Neuronal stem cell (in vitro differentiated cells): ENCODE measurements around the gene POLA2.

Experiments used
- DNase-seq: peaks from one replicate; pipeline ENCODE4 v3.0.0-alpha.2; 2013; ENCODE audit warnings: low spot score
- H2AFZ ChIP-seq: one replicate; pipeline ENCODE4 v1.6.1; 2013; ENCODE audit warnings: mild to moderate bottlenecking, low read length, inconsistent platforms
- H2AK5ac ChIP-seq: 2 replicates; pipeline ENCODE4 v1.6.1; 2013; ENCODE audit warnings: low read depth, mild to moderate bottlenecking, inconsistent platforms, low read length, moderate library complexity, mixed read lengths
- H2BK120ac ChIP-seq: 2 replicates; pipeline ENCODE4 v1.6.1; 2013; ENCODE audit warnings: low read depth, mild to moderate bottlenecking, inconsistent platforms, low read length, moderate library complexity, mixed read lengths
- H2BK12ac ChIP-seq: one replicate; pipeline ENCODE4 v1.6.1; 2013; ENCODE audit warnings: low read length, inconsistent platforms
- H2BK15ac ChIP-seq: 2 replicates; pipeline ENCODE4 v1.6.1; 2013; ENCODE audit warnings: mild to moderate bottlenecking, low read length, inconsistent platforms, mixed read lengths
- H2BK5ac ChIP-seq: one replicate; pipeline ENCODE4 v1.6.1; 2013; ENCODE audit warnings: inconsistent platforms, mild to moderate bottlenecking, low read length, moderate library complexity
- H3K14ac ChIP-seq: one replicate; pipeline ENCODE4 v1.6.1; 2013; ENCODE audit warnings: low read length, inconsistent platforms
- H3K18ac ChIP-seq: 2 replicates; pipeline ENCODE4 v1.6.1; 2013; ENCODE audit warnings: low read length, inconsistent platforms
- H3K23ac ChIP-seq: 2 replicates; pipeline ENCODE4 v1.6.1; 2013; ENCODE audit warnings: low read depth, mild to moderate bottlenecking, mixed read lengths, low read length, inconsistent platforms; ENCODE audit not compliant: poor library complexity
- H3K27ac ChIP-seq: replicated peaks from 3 replicates; pipeline ENCODE4 v1.5.1; 2013; ENCODE audit warnings: low read length, inconsistent platforms
- H3K27me3 ChIP-seq, 3 experiments: 2 replicates each; pipeline ENCODE4 v1.6.1; 2013; ENCODE audit warnings: low read length in 3 of 3, mild to moderate bottlenecking in 2 of 3, inconsistent platforms in 1 of 3, low read depth in 1 of 3, mixed read lengths in 1 of 3, moderate library complexity in 1 of 3; ENCODE audit not compliant: control insufficient read depth in 3 of 3, insufficient read depth in 3 of 3
- H3K36me3 ChIP-seq, 2 donors: replicated peaks in 1 of 2; 2 replicates each; pipeline ENCODE4 v1.6.1; 2013; ENCODE audit warnings: low read length in 2 of 2; ENCODE audit not compliant: control insufficient read depth in 2 of 2, insufficient read depth in 2 of 2
- H3K4ac ChIP-seq: 2 replicates; pipeline ENCODE4 v1.6.1; 2013; ENCODE audit warnings: inconsistent platforms, mild to moderate bottlenecking, low read length, moderate library complexity
- H3K4me1 ChIP-seq, 2 donors: 1 replicate in 1 of 2; 2 replicates in 1 of 2; pipeline ENCODE4 v1.6.1; 2013; ENCODE audit warnings: low read length in 2 of 2, low read depth in 1 of 2; ENCODE audit not compliant: control insufficient read depth in 2 of 2, insufficient read depth in 1 of 2
- H3K4me2 ChIP-seq: one replicate; pipeline ENCODE4 v1.6.1; 2013; ENCODE audit warnings: mild to moderate bottlenecking, low read length, inconsistent platforms; ENCODE audit not compliant: insufficient read depth, poor library complexity, severe bottlenecking
- H3K4me3 ChIP-seq, 2 donors: 2 replicates each; pipeline ENCODE4 v1.5.1; 2013; ENCODE audit warnings: low read length in 2 of 2, mild to moderate bottlenecking in 2 of 2, inconsistent platforms in 1 of 2, moderate library complexity in 1 of 2
- H3K79me1 ChIP-seq: one replicate; pipeline ENCODE4 v1.6.1; 2013; ENCODE audit warnings: low read depth, mild to moderate bottlenecking, inconsistent platforms, low read length, moderate library complexity
- H3K9ac ChIP-seq: one replicate; pipeline ENCODE4 v1.6.1; 2013; ENCODE audit warnings: mild to moderate bottlenecking, low read depth, low read length, inconsistent platforms; ENCODE audit not compliant: poor library complexity
- H3K9me3 ChIP-seq, 2 donors: replicated peaks in 1 of 2; 2 replicates each; pipeline versions ENCODE3 to v1.6.1; 2013; ENCODE audit warnings: low read length in 2 of 2, mild to moderate bottlenecking in 2 of 2, inconsistent platforms in 1 of 2, low read depth in 1 of 2, mixed read lengths in 1 of 2, moderate library complexity in 1 of 2; ENCODE audit not compliant: control insufficient read depth in 2 of 2, insufficient read depth in 1 of 2
- H4K8ac ChIP-seq: one replicate; pipeline ENCODE4 v1.6.1; 2013; ENCODE audit warnings: low read depth, mild to moderate bottlenecking, inconsistent platforms, low read length, moderate library complexity
- H4K91ac ChIP-seq: one replicate; pipeline ENCODE4 v1.6.1; 2013; ENCODE audit warnings: low read length, low read depth, mild to moderate bottlenecking, inconsistent platforms; ENCODE audit not compliant: poor library complexity
- WGBS, 2 donors: extraction: QIAGEN DNeasy Blood & Tissue Kit; methylation state at CpG; one replicate each; pipeline ENCODE4 v1.1.7; 2013; ENCODE audit warnings: missing lambda C conversion rate in 2 of 2, mixed read lengths in 1 of 2; ENCODE audit not compliant: insufficient read length in 2 of 2, insufficient replicate concordance in 1 of 2; ENCODE audit errors: extremely low coverage in 2 of 2; 5-methylcytosine and 5-hydroxymethylcytosine counted together

Gene POLA2

GRCh38 chr11:65288706-65289536, 27.2 kb downstream of the POLA2 start:
- Histone ChIP-seq H3K4me2 (no peak overlapping the region), H3K14ac (no peak overlapping the region), H2BK120ac (no peak overlapping the region), H3K4me1 (no peaks in the 10 kb centered on the region), H3K23ac (no peak overlapping the region), H3K27ac (no peak overlapping the region), H3K18ac (no peak overlapping the region), H3K79me1 (no peaks in the 10 kb centered on the region), H4K8ac (no peak overlapping the region), H2BK5ac (no peak overlapping the region), H3K36me3 (peaks cover 48 to 99% of the 10 kb centered on the region in 2 donors), H2AK5ac (no peak overlapping the region), H2BK15ac (no peak overlapping the region), H3K9ac (no peak overlapping the region), H4K91ac (no peak overlapping the region), H2BK12ac (no peak overlapping the region), H2AFZ (no peak overlapping the region), H3K4ac (no peak overlapping the region), H3K4me3 (no peak overlapping the region), H3K9me3 (no peaks in the 10 kb centered on the region), H3K27me3 (no peaks in the 10 kb centered on the region)
- WGBS, 2 donors, result no CpG with 5 or more reads among the region's 6 CpGs
- no peak for DNase-seq

GRCh38 chr11:65290448-65291165, 28.8 kb downstream of the POLA2 start:
- no peaks in the 10 kb centered on the region for H3K79me1 ChIP-seq
- H3K18ac ChIP-seq, result no peak overlapping the region
- no CpG with 5 or more reads among the region's 8 CpGs for WGBS, 2 donors
- H3K4me1 ChIP-seq, result no peaks in the 10 kb centered on the region
- no peaks in the 10 kb centered on the region for H3K27me3 ChIP-seq
- H2AK5ac ChIP-seq, result no peak overlapping the region
- no peak overlapping the region for H2BK5ac ChIP-seq
- no peaks in the 10 kb centered on the region for H3K9me3 ChIP-seq
- H2BK12ac ChIP-seq, result no peak overlapping the region
- H3K4me2 ChIP-seq, result no peak overlapping the region
- no peak overlapping the region for H3K27ac ChIP-seq
- no peak overlapping the region for H2BK15ac ChIP-seq
- no peak overlapping the region for H3K4me3 ChIP-seq
- no peak overlapping the region for H4K91ac ChIP-seq
- no peak overlapping the region for H4K8ac ChIP-seq
- H3K9ac ChIP-seq, result no peak overlapping the region
- H2BK120ac ChIP-seq, result no peak overlapping the region
- H3K4ac ChIP-seq, result no peak overlapping the region
- no peak for DNase-seq
- H2AFZ ChIP-seq, result no peak overlapping the region
- H3K23ac ChIP-seq, result no peak overlapping the region
- peaks cover 54 to 99% of the 10 kb centered on the region in 2 donors for H3K36me3 ChIP-seq
- H3K14ac ChIP-seq, result no peak overlapping the region

- WGBS, 2 donors, result no CpG with 5 or more reads among the region's 5 CpGs
- H3K9me3 ChIP-seq, result no peaks in the 10 kb centered on the region
- H3K27me3 ChIP-seq, result no peaks in the 10 kb centered on the region
- H2AK5ac ChIP-seq, result no peak overlapping the region
- no peak overlapping the region for H3K27ac ChIP-seq
- H3K4me3 ChIP-seq, result no peak overlapping the region
- H2BK15ac ChIP-seq, result no peak overlapping the region
- no peak overlapping the region for H3K23ac ChIP-seq
- H2BK120ac ChIP-seq, result no peak overlapping the region
- H3K36me3 ChIP-seq, result peaks cover 58 to 99% of the 10 kb centered on the region in 2 donors
- no peak overlapping the region for H3K4me2 ChIP-seq
- H4K8ac ChIP-seq, result no peak overlapping the region
- no peak overlapping the region for H3K18ac ChIP-seq
- H2BK5ac ChIP-seq, result no peak overlapping the region
- no peak overlapping the region for H3K14ac ChIP-seq
- H3K4me1 ChIP-seq, result no peaks in the 10 kb centered on the region
- no peak for DNase-seq
- H2BK12ac ChIP-seq, result no peak overlapping the region
- no peaks in the 10 kb centered on the region for H3K79me1 ChIP-seq
- no peak overlapping the region for H2AFZ ChIP-seq
- H3K4ac ChIP-seq, result no peak overlapping the region
- H4K91ac ChIP-seq, result no peak overlapping the region
- no peak overlapping the region for H3K9ac ChIP-seq
These were observed 29.9 kb downstream of the POLA2 start for GRCh38 chr11:65291613-65292012.

GRCh38 chr11:65292890-65293289, 31.1 kb downstream of the POLA2 start:
- no CpG with 5 or more reads among the region's 5 CpGs for WGBS, 2 donors
- peaks cover 53 to 99% of the 10 kb centered on the region in 2 donors for H3K36me3 ChIP-seq
- no peak overlapping the region for H3K27ac ChIP-seq

More at GRCh38 chr11:65292890-65293289, 31.1 kb downstream of the POLA2 start:
- Histone ChIP-seq H4K91ac (no peak overlapping the region), H3K4me2 (no peak overlapping the region), H3K9ac (no peak overlapping the region), H2BK12ac (no peak overlapping the region), H3K23ac (no peak overlapping the region), H3K4me1 (peaks cover 0 to 2% of the 10 kb centered on the region in 2 donors), H2AFZ (no peak overlapping the region), H3K4me3 (no peak overlapping the region), H2BK5ac (no peak overlapping the region), H3K9me3 (no peaks in the 10 kb centered on the region), H3K4ac (no peak overlapping the region), H3K79me1 (no peaks in the 10 kb centered on the region), H3K27me3 (no peaks in the 10 kb centered on the region), H2BK120ac (no peak overlapping the region), H2AK5ac (no peak overlapping the region), H3K18ac (no peak overlapping the region), H3K14ac (no peak overlapping the region), H4K8ac (no peak overlapping the region), H2BK15ac (no peak overlapping the region)
- no peak for DNase-seq
